Measurements from ENCODE around the gene RHBDL1.

RHBDL1 gene

DNA sequence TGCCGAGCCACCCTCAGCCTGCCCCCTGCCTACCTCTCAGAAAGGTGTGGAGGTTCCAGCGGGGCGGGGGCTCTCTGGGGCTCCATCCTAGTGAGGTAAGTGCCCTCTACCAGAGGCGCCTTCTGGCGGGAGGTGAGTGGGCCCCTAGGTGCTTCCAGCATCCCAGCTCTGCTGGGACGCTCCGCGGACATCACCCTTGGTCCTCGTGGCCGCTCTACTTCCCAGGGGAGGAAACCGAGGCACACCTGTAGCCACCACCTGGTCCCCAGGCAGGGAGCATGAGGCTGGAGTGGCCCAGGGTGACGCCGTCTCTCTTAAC lies 32.5 kb upstream of the RHBDL1 start:
- TF ChIP-seq FOXP2 (optimal IDR thresholded peaks at IDR 0.05; ENCODE audit: borderline replicate concordance, extremely low read depth, extremely low read length, insufficient read depth), result no peak
- no peak for TF ChIP-seq SIN3A (IDR thresholded peaks at IDR 0.05; ENCODE audit: borderline replicate concordance, insufficient read depth, low read length)
- TF ChIP-seq TAF1 (IDR thresholded peaks at IDR 0.05; ENCODE audit: borderline replicate concordance, insufficient read depth, low read length), result no peak
- TF ChIP-seq, protein P1, sequence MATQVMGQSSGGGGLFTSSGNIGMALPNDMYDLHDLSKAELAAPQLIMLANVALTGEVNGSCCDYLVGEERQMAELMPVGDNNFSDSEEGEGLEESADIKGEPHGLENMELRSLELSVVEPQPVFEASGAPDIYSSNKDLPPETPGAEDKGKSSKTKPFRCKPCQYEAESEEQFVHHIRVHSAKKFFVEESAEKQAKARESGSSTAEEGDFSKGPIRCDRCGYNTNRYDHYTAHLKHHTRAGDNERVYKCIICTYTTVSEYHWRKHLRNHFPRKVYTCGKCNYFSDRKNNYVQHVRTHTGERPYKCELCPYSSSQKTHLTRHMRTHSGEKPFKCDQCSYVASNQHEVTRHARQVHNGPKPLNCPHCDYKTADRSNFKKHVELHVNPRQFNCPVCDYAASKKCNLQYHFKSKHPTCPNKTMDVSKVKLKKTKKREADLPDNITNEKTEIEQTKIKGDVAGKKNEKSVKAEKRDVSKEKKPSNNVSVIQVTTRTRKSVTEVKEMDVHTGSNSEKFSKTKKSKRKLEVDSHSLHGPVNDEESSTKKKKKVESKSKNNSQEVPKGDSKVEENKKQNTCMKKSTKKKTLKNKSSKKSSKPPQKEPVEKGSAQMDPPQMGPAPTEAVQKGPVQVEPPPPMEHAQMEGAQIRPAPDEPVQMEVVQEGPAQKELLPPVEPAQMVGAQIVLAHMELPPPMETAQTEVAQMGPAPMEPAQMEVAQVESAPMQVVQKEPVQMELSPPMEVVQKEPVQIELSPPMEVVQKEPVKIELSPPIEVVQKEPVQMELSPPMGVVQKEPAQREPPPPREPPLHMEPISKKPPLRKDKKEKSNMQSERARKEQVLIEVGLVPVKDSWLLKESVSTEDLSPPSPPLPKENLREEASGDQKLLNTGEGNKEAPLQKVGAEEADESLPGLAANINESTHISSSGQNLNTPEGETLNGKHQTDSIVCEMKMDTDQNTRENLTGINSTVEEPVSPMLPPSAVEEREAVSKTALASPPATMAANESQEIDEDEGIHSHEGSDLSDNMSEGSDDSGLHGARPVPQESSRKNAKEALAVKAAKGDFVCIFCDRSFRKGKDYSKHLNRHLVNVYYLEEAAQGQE (IDR thresholded peaks at IDR 0.05; ENCODE audit: insufficient read depth in 1 of 2, low read depth in 2 of 2, low read length in 2 of 2), result no peak
- no peak for TF ChIP-seq POLR2AphosphoS5 (IDR thresholded peaks at IDR 0.05; ENCODE audit: low read depth, low read length)

DNA sequence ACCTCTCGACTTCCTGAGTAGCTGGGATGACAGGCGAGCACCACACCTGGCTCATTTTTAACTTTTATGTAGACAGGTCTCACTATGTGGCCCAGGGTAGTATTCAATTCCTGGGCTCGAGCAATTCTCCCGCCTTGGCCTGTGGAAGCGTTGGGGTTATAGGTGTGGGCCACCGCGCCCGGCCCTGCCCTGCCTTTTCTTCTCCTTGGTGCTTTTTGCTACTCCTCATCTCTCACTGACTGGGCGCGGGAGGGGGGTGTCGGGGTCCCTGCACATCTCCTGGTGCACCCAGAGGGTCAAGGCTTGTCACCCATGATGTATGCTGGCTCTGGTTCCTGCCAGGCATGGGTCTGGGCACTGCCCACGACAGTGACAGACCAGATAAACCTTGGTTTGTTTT lies 30.9 kb upstream of the RHBDL1 start:
- no peak for TF ChIP-seq TAF1 (IDR thresholded peaks at IDR 0.05; ENCODE audit: borderline replicate concordance, insufficient read depth, low read length)
- TF ChIP-seq SIN3A (IDR thresholded peaks at IDR 0.05; ENCODE audit: borderline replicate concordance, insufficient read depth, low read length), result no peak
- TF ChIP-seq POLR2AphosphoS5 (IDR thresholded peaks at IDR 0.05; ENCODE audit: low read depth, low read length), result no peak
- TF ChIP-seq, protein P1 (IDR thresholded peaks at IDR 0.05; ENCODE audit: insufficient read depth in 1 of 2, low read depth in 2 of 2, low read length in 2 of 2), result no peak
- no peak for TF ChIP-seq FOXP2 (optimal IDR thresholded peaks at IDR 0.05; ENCODE audit: borderline replicate concordance, extremely low read depth, extremely low read length, insufficient read depth)

GRCh38 chr16:645852-646678 lies 29.4 kb upstream of the RHBDL1 start:
- TF ChIP-seq POLR2AphosphoS5 (IDR thresholded peaks at IDR 0.05; ENCODE audit: low read depth, low read length) (no peak), SIN3A (IDR thresholded peaks at IDR 0.05; ENCODE audit: borderline replicate concordance, insufficient read depth, low read length) (no peak)

DNA sequence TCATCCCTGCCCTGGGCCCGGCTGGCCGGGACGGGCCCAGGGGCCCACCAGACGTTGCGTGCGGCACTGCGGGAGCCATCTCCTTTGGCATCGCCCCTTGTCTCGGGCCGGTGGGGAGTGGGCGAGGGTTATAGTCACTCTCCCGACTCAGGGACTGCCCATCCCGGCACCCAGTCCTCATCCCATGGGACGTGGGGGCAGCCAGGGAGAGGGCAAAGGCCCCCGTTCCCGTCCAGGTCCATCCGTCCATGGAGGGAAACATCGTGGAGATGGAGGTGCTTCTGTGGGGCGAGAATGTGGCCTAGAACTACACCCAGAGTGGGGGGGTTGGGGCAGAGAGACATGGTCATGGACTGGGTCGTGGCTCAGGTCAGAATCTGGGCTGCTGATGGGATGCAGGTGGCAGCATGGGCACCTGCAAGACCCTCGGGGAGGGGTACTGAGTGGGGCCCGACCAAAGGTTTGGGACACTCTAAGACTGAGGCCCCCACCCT lies 28.7 kb upstream of the RHBDL1 start:
- TF ChIP-seq FOXP2 (optimal IDR thresholded peaks at IDR 0.05; ENCODE audit: borderline replicate concordance, extremely low read depth, extremely low read length, insufficient read depth), result no peak
- no peak for TF ChIP-seq TAF1 (IDR thresholded peaks at IDR 0.05; ENCODE audit: borderline replicate concordance, insufficient read depth, low read length)
- TF ChIP-seq POLR2AphosphoS5 (IDR thresholded peaks at IDR 0.05; ENCODE audit: low read depth, low read length), result no peak
- TF ChIP-seq, protein P1 (IDR thresholded peaks at IDR 0.05; ENCODE audit: insufficient read depth in 1 of 2, low read depth in 2 of 2, low read length in 2 of 2), result no peak
- TF ChIP-seq SIN3A (IDR thresholded peaks at IDR 0.05; ENCODE audit: borderline replicate concordance, insufficient read depth, low read length), result no peak

DNA sequence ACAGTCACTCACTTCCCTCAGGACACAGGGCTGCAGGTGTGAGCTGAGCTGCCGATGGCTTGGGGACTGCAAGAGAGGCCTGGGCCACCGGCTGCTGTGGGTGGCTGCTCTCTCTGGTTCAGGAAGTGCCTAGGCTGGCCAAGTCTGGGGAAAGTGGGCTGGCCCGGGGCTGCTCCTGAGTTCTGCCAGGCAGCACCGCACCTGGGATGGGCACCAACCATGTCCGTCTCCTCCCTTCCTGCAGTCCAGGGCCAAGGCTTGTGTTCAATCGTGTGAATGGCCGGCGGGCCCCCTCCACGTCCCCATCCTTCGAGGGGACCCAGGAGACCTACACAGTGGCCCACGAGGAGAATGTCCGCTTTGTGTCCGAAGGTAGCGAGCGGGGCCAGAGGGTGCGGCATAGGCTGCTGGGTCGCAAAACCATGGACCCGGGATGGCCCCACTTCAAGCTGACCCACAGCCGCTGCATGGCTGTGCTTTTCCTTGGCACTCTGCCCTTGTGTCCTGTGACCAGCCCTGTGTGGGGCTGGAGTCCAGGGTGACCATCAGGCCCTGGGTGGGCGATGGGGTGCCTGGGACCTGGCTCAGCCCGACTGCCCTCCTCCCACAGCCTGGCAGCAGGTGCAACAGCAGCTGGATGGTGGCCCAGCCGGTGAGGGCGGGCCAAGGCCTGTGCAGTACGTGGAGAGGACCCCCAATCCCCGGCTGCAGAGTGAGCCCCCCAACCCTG lies 28.1 kb upstream of the RHBDL1 start:
- TF ChIP-seq SIN3A (IDR thresholded peaks at IDR 0.05; ENCODE audit: borderline replicate concordance, insufficient read depth, low read length) (no peak), FOXP2 (optimal IDR thresholded peaks at IDR 0.05; ENCODE audit: borderline replicate concordance, extremely low read depth, extremely low read length, insufficient read depth) (no peak), TAF1 (IDR thresholded peaks at IDR 0.05; ENCODE audit: borderline replicate concordance, insufficient read depth, low read length) (no peak), POLR2AphosphoS5 (IDR thresholded peaks at IDR 0.05; ENCODE audit: low read depth, low read length) (no peak)
- TF ChIP-seq, protein P1 (IDR thresholded peaks at IDR 0.05; ENCODE audit: insufficient read depth in 1 of 2, low read depth in 2 of 2, low read length in 2 of 2), result no peak

Measured in PFSK-1 (cell line).